GM21576 (cell line): Measurements from ENCODE around the gene SEC62.

Experiments used
- ATAC-seq: cut with Tn5 transposase; IDR thresholded peaks from one replicate; pipeline ENCODE4 v1.9.1; 2021; ENCODE audit warnings: mild to moderate bottlenecking, moderate library complexity; ENCODE audit not compliant: unreplicated experiment

Gene SEC62

DNA sequence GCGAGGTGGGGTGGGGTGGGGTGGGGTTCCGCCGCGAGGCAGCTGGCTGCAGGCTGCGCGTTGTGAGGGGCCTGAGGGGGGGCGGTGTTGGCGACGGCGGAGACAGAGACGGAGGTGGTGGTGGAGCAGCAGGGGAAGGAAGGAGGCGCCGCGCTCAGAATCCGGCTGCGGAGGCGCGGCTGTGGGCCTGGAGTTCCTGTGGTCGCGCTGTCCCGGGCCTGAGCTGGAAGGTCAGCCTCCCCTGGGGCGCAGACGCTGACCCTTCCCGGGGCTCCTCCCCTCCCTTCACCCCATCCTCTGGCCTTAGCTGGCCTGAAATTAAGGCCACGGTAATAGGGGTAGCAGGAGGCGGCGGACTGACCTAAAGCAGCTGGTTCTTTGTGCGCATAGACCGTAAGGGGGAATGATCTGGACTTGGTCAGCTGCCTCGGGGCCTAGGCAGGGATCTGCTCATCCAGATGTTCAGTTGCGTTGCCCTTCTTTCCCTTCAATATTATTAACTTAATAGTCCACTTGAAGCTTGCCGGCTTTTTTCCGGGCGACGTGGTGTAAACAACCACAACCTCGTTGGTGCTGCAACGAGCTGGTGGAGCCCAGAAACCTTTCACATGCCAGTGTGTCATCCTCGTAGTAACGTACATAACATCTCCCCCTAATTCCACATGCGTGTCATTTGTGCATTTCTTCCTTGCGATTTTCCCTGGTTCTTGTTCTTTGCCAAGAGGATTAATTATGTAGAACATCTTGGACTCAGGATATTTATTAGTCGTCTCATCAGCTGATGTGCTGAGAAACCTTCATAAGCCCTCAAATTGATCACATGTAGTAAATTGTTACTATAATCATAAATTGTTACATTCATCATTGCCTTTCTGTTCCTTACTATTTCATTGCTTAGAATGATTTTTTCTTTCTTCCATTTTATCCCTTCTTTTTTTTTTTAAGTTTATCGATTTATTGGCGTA lies 626 bp downstream of the SEC62 start:
- ATAC-seq, result peak; percentile 30

DNA sequence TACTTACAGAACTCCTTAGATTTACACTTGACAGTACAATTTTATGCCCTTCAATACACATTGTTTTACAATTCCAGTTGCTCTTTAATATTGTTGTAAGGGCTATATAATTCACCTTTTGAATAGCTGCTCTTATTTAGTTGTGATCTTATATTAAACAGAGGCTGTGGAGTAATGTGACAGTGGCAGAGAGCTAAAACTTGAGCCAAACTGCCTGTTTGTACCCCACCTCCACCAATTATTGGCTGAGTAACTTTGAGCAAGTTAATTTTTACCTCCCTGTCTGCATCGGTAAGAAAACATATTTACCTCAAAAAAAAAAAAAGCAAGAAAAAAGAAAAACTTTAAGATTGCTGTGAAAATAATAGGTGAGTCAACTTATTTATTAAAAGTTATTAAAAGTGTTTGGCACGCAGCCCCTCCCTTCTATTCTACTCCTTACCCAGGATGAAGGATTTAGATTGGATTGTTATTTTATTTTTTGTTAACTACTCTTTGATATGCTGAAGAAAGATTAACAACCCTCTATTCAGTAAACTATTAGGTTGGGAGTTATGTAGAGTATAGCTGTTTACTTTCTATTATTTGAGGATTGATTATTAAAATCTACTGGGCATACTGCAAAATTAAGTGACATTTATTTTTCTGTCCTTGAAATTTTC lies 1.7 kb downstream of the SEC62 start:
- ATAC-seq, result no peak

DNA sequence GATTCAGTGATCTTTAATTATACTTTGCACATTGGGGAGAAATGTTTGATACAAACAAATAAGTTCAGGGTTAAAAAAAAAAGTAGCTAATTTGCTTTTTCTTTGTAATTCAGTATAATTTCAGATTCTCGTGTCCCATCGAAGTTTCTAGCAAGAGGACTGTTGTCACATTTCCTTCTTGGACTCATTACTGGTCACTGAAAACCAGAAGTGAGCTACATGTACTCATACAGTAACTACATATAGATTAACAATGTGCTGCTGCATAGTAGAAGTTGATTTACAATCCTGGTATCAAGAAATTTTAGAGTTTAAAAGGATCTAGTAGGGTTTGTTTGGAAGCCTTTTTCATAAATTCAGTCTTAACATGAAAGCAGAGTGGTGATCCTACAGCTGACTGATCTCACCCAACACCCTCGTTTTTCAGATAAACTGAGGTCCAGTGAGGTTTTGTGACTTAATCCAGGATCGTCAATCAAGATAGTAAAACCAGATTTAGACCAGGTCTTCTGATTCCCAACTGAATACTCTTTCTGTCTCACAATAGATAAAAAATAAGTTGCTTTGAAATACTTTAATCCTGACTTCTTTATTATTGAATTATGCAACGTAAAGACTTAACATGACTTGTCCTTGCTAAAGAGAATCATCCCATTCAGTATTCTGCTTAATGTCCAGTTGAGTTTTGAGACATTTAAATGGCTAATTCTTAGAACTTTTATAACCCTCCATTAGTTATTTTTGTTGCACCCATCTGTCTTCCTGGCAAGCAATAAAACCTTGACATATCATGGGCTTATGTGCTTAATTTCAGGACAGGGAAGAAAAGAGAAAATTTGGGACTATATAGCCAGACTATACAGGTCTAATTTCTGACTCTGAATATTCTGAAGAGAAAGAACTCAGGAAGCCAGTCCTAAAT lies 2.8 kb downstream of the SEC62 start:
- ATAC-seq, result no peak

DNA sequence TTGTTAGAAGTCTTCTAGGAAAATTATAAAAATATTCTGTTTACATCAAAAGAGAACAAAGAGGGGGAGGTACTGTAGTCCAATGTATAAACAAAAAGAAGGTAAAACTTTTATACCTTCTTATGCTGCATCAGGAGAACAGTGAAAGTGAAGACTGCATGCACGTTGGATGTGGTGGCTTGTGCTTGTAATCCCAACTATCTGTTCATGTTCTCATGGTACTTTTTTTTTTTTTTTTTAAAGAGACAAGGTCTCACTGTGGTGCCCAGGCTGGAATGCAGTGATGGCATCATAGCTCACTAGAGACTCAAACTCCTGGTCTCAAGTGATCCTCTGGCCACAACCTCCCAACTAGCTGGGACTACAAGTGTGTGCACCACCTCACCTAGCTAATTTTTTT lies 4.2 kb downstream of the SEC62 start:
- no peak for ATAC-seq

DNA sequence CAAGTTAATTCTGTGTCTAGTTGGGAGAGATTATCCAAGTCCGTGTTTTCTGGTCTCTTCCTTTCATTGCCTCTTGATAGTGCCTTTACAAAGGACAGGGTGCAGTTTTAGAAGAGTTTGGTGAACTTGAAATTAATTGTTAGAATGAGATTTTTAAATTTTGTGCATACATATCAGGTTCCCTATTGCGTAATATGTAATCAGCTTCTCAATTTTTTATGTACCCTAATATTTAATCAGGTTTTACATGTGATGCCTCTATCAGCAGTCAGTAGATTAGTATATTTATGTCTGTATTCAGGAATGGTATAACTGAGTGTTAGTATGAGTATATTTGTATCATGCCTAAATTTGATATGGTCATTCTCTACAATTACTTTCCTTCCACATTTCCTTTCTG lies 4.9 kb downstream of the SEC62 start:
- no peak for ATAC-seq

DNA sequence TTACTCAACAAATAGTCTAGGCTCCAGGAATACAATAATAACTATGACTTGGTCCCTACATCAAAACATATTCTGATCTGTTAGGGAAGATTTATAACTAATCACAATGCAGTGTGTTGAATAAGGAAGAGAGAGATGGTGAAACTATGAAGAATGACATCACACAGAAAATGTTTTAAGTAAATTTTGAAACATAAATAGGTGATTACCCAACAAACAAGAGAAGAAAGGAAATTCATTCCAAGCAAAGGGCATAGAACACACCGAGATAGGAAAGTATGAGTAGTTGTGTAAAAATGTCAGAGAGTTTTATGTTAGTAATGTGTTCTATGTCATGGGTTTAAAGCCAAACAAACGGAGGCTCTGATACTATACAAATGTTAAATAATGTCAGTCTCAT lies 13.4 kb downstream of the SEC62 start:
- ATAC-seq, result no peak

DNA sequence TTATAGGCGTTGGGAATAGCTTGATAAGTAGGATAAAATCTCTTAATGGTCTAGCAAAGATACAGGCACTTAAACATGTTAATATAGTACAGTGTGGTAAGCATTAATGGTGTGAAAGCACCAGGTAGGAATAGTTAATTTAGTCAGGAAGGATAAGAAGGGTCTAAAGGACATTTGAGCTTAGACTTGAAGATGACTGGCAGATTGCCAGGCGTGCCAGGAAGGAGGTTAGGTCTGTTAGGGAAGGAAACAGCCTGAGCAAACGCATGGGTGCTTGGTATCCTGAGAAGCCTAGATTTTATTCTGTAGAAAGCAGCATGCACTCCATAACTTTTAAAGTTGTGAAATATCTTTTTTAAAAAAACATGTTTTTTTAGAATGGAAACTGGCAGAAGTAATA lies 17.7 kb downstream of the SEC62 start:
- no peak for ATAC-seq

DNA sequence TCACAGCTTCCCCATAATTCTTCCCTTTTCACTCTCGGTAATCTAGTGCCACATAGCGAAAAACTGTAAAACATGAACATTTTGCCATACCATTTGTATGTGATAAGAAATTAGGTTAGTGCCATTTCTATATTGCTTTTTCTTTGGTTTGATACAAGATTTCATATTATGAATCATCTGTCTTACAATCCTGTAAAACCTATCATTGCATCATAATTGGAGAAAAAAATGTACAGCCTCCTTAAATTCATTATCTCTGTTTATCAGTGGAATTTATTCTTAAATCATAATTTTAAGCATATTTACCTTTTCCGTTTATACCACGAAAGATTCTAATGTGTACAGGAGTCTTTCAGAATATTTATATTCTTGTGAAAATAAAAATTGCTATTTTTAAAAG lies 23.8 kb downstream of the SEC62 start:
- ATAC-seq, result no peak

DNA sequence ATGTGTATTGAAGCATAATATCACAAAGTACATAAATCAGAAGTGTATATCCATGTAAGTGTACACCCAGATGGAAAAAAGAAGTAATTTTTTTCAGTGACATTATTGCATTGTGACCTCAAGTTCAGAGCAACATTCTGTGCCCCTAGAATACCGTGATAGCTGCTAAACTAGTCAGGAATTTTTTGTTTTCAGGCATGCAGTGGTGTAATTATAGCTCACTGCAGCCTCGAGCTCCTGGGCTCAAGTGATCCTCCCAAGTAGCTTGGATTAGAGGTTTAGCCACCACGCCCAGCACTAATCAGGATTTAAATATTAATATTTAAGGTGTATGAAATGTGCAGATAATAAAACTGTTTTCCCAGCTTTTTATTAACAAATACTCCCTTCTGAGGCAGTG lies 25.5 kb downstream of the SEC62 start:
- no peak for ATAC-seq

DNA sequence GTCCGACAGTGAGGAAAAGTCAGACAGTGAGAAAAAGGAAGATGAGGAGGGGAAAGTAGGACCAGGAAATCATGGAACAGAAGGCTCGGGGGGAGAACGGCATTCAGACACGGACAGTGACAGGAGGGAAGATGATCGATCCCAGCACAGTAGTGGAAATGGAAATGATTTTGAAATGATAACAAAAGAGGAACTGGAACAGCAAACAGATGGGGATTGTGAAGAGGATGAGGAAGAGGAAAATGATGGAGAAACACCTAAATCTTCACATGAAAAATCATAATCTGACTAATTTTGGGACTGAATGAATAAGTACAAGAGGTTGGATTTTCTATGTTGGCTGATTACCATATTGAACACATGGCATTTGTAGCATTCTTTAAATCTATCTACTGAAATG lies 26.2 kb downstream of the SEC62 start:
- ATAC-seq, result no peak

DNA sequence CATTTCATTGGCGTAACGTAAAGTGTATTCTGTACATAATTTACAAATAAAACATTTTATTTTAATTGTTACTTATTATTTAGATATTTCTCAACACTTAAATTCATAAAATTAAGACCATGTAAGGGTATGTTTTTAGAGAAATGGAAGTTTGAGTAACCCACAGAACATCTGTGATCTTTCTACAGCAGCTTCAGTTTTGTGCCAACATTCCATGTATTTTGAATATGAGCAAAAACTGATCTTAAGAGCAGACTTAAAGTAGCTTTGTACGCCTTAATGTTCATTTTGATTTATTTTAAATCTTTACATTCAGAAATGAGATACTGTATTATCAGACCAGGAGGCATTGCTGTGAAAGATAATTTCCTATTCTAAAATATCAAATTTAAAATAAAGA lies 27.2 kb downstream of the SEC62 start:
- no peak for ATAC-seq

DNA sequence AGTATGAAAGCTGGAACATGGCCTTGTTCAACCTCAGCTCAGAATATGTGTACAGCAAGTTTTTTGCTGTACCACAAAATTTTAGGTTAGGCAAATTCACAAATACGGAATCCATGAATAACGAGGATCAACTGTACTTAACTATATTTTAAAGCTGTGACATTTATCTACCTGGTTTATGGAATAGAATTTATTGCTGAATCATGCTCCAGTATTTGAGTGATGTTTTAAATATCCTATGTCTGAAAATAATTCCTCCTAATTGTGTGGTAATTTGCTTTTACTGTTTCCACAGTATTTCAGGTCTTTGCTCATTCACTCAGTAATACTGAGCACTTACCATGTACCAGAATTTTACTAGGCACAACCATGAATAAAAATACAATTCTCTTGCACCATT lies 29.5 kb downstream of the SEC62 start:
- no peak for ATAC-seq

DNA sequence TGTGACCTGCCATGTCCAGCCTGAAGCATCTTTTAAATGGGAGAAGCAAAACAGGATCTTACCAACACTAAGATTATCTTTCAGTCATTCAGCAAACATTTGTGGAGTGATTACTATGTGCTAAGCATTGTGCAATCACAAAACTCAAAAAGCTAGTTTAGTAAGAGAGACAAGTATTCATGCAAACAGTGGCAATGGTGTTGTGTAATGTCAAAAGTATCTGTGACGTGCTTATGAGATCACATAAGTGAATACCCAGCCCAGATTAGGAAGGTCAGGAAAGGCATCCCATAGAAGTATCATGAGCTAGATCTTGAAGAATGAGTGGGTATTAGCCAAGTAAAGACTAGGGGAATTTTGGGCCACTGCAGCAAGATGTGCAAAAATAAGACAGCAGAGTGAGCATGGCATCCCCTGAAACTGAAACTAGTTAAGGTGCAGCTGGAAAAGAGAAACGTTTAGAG lies 32.1 kb downstream of the SEC62 start:
- ATAC-seq, result peak; percentile 27

DNA sequence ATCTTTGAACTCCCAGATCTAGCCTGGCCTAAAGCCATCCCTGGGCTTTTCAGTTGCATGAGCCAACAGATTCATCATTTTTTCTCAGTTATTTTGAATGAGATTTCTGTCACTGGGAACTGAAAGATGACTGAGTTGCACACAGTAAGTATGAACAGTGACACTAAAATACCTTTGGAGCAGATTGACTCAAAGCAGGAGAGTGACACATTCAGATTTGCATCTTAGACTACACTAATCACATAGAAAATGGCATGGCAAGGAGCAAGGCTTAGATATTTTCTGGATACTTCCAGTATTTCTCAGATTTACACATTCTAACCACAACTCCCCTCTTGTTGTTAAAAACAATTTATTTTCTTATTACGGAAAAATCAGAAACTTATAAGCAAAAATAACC lies 32.8 kb downstream of the SEC62 start:
- ATAC-seq, result peak; percentile 94

DNA sequence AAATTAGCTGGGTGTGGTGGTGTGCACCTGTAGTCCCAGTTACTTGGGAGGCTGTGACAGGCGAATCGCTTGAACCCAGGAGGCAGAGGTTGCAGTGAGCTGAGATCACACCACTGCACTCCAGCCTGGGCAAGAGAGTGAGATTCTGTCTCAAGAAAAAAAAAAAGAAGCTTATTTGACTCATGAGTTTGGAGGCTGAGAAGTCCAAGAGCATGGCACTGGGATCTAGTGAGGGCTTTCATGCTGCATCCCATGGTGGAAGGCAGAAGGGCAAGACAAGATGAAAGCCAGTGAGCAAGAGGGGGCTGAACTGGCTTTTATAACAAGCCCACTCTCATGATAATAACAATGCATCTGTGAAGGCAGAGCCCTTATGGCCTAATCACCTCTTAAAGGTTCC lies 33.4 kb downstream of the SEC62 start:
- ATAC-seq, result no peak

DNA sequence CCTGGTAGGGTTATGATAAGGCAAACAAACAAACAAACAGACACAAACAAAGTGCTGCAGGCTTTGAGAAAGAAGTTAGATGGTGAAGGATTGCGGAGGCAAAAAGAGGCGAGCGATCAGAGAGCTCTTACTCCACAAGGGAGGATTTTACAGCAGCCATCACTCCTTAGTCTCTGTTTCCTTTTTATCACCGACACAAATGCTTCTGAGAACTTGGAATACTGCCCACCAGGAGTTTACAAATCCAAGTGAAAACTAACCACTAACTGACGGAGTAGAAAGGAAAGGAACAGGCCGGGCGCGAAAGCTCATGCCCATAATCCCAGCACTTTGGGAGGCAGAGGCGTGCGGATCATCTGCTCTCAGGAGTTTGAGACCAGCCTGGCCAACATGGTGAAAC lies 35.6 kb downstream of the SEC62 start:
- no peak for ATAC-seq

DNA sequence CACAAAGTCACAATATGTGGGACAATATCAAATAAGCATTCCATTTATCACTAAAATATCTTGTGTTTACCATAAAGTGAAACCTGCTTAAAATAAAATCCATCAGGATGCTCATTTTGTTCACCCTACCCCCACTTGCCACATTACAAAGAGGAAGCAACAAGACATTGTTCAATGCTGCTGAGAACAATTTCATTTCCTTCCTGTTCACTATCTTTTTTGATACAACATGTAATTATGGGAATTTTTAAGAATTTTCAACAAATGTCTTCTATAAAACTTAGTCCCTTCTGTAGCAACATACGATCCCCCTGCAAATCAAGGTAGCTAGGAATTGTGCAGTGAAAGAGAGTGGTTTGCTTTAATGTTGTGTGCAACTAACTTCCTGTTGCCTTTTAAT lies 36.3 kb downstream of the SEC62 start:
- ATAC-seq, result no peak

DNA sequence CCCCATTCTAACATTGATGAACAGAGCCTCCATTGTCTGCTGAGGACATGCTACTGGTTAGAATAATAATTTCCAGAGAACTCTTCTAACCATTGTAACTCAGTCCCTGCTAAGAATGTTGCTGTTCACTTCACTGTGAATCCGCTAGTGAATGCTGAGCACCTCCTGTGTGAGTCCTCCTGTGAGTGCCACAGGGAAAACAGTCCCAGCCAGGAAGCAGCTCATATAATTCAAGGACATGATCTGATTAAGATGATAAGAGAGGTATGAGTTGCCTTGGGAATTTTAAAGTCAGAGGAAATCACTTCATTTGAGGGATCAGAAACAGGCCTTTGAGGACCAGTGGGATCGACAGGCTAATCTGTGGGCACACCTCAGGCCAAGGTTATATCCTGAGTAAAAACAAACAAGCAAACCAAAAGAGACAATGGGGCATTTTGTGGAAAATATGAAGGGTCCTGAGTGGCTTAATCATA lies 37.3 kb downstream of the SEC62 start:
- no peak for ATAC-seq

DNA sequence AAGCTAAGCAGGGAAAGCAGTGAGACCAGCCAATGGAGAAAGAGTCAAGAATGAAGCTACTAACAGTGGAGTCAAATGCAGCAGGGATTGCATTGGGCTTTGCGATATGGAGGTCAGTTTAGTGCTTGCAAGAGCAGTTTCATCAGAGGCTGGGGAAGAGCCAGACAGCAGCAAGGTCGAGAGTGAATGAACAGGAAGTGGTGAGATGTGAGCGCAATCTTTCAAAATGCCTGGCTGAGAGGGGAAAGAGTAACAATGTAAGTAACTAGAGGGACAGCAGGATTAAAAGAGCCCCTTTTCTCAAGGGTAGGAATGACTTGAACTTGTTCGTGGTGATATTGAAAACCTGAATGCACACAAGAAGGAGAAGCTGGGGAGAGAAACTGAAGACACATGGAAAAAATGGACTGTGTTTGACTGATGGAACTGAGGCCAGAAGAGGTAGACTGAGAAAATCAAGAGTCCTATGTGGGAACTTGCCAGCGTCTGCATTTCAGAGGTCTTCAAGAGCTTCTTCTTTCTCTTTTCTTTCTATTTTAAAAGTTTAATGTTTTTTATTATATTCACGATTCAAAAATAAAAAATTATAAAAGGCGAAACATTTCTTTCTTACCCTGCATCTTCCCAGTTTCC lies 40.5 kb downstream of the SEC62 start:
- ATAC-seq, result peak; percentile 91

DNA sequence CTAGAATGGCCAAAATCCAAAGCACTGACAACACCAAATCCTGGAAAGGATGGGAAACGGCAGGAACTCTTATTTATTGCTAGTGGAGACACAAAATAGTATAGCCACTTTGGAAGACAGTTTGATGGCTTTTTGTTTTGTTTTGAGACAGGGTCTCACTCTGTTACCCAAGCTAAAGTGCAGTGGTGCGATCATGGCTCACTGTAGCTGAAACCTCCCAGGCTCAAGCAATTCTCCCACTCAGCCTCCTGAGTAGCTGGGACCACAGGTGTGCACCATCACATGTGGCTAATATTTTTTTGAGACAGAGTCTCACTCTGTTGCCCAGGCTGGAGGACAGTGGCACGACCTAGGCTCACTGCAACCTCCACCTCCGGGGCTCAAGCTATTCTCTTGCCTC lies 43.9 kb downstream of the SEC62 start:
- no peak for ATAC-seq
